NCI-H1092 (cell line): ENCODE measurements around the gene TRIM5.
"Not testable (repeated sequence)": the region's sequence is repeated elsewhere in the genome, so short reads cannot be mapped to it uniquely, and the experiment has no call there.

ENCODE experiments used
- DNase-seq: peaks from one replicate; lab custom pipeline; 2025; lab: John Stamatoyannopoulos, UW

Gene TRIM5

DNA sequence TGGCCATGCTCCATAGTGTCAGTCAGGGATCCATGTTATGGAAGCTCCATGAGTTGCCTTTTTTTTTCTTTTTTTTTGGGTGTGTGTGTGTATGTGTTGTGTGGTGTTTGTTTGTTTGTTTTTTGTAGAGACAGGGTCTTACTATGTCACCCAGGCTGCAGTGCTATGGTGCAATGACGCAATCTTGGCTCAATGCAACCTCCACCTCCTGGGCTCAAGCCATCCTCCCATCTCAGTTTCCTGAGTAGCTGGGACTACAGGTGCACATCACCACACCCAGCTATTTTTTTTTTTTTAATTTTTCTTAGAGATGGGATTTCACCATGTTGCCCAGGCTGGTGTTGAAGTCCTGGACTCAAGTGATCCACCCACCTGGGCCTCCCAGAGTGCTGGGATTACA lies 3.6 kb upstream of the TRIM5 start:
- no peak for DNase-seq

DNA sequence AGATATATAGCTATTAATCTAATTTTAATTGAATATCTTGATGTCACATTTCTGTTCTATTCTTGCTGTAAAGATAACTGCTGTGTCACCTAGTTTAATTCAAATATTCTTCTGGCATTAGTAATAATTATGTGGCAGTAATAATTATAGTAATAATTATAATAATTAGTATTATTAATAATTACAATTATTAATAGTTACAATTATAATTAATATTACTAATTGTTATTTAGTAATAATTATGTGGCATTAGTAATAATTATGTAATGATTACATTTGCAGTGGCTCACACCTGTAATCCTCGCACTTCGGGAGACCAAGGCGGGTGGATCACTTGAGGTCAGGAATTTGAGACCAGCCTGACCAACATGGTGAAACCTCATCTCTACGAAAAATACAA lies 1.6 kb upstream of the TRIM5 start:
- DNase-seq, result no peak

GRCh38 chr11:5684036-5684645 lies 733 bp downstream of the TRIM5 start:
- DNase-seq, result no peak

- not testable (repeated sequence) for DNase-seq
Observed at GRCh38 chr11:5683620-5684019, 1.3 kb downstream of the TRIM5 start.

GRCh38 chr11:5682890-5683441 lies 1.9 kb downstream of the TRIM5 start:
- not testable (repeated sequence) for DNase-seq

GRCh38 chr11:5679811-5680210 lies 5.1 kb downstream of the TRIM5 start:
- no peak for DNase-seq

- no peak for DNase-seq
Observed at GRCh38 chr11:5674391-5674790, 10.5 kb downstream of the TRIM5 start.

DNA sequence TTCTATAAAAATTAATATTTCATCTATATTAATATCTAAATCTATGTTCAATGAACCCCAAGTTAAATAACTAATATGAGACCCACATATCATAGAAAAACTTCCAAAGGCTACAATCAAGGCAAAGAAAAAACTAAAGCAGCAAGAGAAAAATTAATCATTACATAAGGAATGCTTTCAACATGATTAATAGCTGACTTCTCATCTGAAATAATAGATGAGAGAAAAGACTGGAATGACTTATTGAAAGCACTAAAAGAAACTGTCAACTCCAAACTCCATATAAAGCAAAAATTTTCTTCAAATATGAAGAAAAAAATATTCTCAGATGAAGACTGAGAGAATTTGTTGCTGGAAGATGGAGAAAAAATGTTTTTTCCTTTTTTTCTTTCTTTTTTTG lies 13.0 kb downstream of the TRIM5 start:
- DNase-seq, result no peak

DNA sequence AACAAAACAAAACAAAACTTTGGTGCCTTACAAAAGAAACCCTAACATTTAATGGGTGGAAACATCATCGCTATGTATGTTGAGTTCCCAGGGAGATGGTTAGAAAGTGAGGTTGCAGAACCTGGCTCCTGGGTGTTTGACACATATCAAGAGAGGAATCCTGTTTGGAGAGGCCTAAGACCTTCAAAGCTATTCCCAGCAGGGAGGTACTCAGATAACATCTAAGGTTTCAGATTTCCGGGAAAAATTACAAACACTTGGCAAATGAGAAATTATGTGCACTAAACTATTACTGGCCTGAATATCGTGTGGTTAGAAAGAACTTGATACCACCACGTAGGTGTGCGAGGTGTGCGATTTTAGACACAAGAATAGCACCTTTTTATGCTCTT lies 18.5 kb downstream of the TRIM5 start:
- DNase-seq, result no peak

DNA sequence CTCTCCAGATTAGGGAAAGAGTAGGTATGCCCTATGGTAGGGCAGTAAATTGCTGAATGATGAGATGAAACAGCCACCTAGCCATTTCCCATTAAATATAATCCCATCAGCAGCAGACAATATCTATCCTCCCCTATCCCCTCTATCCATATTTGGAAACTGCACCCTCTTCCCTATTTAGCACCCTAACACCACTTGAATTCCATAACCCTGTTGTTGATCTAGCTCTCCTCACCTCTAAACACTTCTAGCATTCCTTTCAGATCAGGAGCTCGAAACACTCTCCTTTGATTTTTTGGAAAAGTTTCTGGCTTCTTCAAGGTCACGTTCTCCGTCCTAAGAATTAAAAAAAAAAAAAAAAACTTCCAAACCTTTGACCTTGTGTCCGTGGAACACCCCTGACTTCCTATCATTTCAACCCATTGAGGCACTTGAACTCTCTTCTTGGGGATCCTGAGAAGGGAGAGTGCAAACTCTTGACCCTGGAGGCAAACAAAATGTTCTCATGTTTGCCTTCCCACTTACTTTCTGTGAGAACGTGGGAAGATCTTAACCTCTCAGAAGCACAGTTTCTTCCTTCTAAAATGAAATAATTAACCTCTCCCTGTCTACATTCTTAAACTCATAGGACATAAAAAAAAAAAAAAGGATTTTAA lies 19.0 kb downstream of the TRIM5 start:
- no peak for DNase-seq

GRCh38 chr11:5665051-5665570 lies 19.8 kb downstream of the TRIM5 start:
- DNase-seq, result no peak

- no peak for DNase-seq
Observed at GRCh38 chr11:5663511-5663910, 21.4 kb downstream of the TRIM5 start.

GRCh38 chr11:5658318-5658717 lies 26.6 kb downstream of the TRIM5 start:
- DNase-seq, result no peak

- not testable (repeated sequence) for DNase-seq
Observed at GRCh38 chr11:5656956-5657355, 27.9 kb downstream of the TRIM5 start.

DNA sequence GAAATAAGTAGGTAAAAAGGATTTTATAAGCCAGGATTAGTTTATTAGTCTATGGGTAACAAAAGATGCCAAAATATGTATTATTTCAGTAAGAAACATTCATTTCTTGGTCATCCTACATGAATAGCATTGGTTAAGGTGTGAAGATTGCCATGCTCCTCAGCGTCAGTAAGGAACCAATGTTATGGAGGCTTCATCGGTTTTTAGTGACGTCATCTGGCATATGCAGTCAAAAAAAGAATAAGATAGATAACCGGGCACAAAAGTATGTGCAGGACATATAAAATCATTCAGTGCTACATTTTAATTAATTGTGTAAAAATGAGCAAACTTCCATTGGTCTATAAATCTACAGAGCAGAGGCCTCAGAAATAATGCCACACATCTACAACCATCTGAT lies 29.4 kb downstream of the TRIM5 start:
- DNase-seq, result no peak

- no peak for DNase-seq
Observed at GRCh38 chr11:5646139-5646538, 38.7 kb downstream of the TRIM5 start.

- DNase-seq, result no peak
Observed at GRCh38 chr11:5643585-5643984, 41.3 kb downstream of the TRIM5 start.

- no peak for DNase-seq
Observed at GRCh38 chr11:5639953-5640352, 44.9 kb downstream of the TRIM5 start.

DNA sequence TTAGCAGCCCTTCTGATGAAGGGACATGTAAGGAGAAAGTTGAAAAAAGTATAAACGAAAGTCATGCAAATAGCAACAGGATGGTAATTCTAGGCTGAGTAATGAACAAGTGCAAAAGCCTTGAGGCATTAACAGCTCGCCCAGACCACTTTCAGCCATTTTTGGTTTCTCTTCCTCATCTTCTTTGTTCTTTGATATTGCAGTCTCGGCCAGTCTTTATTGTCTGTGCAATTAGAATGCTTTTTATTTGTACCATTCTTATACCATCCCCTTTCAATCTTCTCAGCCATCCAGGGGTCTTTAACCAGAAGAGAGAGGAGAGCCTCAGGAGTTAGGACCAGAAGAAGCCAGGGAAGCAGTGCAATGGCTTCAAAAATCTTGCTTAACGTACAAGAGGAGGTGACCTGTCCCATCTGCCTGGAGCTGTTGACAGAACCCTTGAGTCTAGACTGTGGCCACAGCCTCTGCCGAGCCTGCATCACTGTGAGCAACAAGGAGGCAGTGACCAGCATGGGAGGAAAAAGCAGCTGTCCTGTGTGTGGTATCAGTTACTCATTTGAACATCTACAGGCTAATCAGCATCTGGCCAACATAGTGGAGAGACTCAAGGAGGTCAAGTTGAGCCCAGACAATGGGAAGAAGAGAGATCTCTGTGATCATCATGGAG lies 52.8 kb downstream of the TRIM5 start:
- no peak for DNase-seq

GRCh38 chr11:5631417-5631816 lies 53.5 kb downstream of the TRIM5 start:
- no peak for DNase-seq

GRCh38 chr11:5626196-5626595 lies 58.7 kb downstream of the TRIM5 start:
- no peak for DNase-seq

DNA sequence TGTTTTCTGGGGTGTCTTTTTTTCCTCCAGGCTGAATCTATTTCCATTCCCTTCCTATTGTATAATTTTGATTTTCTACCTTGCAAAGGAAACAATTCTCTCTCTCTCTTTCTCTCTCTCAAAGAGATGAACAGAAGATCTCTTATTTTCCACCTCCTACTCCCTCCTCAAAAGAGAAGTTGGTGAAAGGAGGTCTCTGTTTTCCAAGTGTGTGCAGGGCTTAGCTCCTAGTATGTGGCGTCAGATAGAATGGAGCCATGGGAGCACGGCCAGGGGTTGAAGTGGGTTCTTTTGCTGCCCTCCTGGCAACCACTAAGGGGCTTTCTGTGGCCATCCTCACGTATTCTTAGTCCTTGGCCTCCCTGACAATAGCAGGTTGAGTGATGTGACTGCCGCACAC lies 59.6 kb downstream of the TRIM5 start:
- no peak for DNase-seq
